Smooth muscle cell (in vitro differentiated cells): ENCODE measurements around the gene VGLL4. TPM values are rescaled to one million over a fixed set of nuclear protein-coding genes. Genes with fewer than 3 reads are reported as not detected.

Experiments
- DNase-seq: peaks from one replicate; lab custom pipeline; 2025; ENCODE audit not compliant: unreplicated experiment; lab: John Stamatoyannopoulos, UW
- H2AFZ ChIP-seq: fragments of 200-600 bp; sonication (generic); 2 replicates; pipeline ENCODE4 v1.6.0; 2016; ENCODE audit warnings: antibody characterized with exemption, low read depth, mild to moderate bottlenecking
- H3F3A ChIP-seq: fragments of 200-600 bp; sonication (generic); 2 replicates; pipeline ENCODE4 v1.6.0; 2017; ENCODE audit warnings: antibody characterized with exemption, low read depth
- H3K27ac ChIP-seq: fragments of 200-600 bp; sonication (generic); 2 replicates; pipeline ENCODE4 v1.5.1; 2016; ENCODE audit warnings: low read depth, mild to moderate bottlenecking
- H3K27me3 ChIP-seq: fragments of 200-600 bp; sonication (generic); 2 replicates; pipeline ENCODE4 v1.6.1; 2016; ENCODE audit warnings: low read depth, mild to moderate bottlenecking
- H3K36me3 ChIP-seq: fragments of 200-600 bp; sonication (generic); 2 replicates; pipeline ENCODE4 v1.5.1; 2016; ENCODE audit warnings: low read depth
- H3K4me1 ChIP-seq: fragments of 200-600 bp; sonication (generic); 2 replicates; pipeline ENCODE4 v1.5.1; 2016; ENCODE audit warnings: low read depth
- H3K4me2 ChIP-seq: fragments of 200-600 bp; sonication (generic); 2 replicates; pipeline ENCODE4 v1.6.0; 2016; ENCODE audit warnings: mild to moderate bottlenecking
- H3K4me3 ChIP-seq: fragments of 200-600 bp; sonication (generic); 2 replicates; pipeline ENCODE4 v1.5.1; 2016; ENCODE audit warnings: mild to moderate bottlenecking
- H3K79me2 ChIP-seq: fragments of 200-600 bp; sonication (generic); 2 replicates; pipeline ENCODE4 v1.6.0; 2016; ENCODE audit warnings: low read depth, mild to moderate bottlenecking
- H3K9ac ChIP-seq: fragments of 200-600 bp; sonication (generic); 2 replicates; pipeline ENCODE4 v1.6.0; 2016; ENCODE audit warnings: low read depth
- H3K9me3 ChIP-seq: fragments of 200-600 bp; sonication (generic); replicated peaks from 2 replicates; pipeline ENCODE4 v1.5.1; 2016; ENCODE audit warnings: low read depth
- H4K20me1 ChIP-seq: fragments of 200-600 bp; sonication (generic); 2 replicates; pipeline ENCODE4 v1.6.0; 2016; ENCODE audit warnings: low read depth
- WGBS: methylation state at CpG from one replicate; pipeline ENCODE4 v1.1.7; 2016; ENCODE audit warnings: low lambda C conversion rate; 5-methylcytosine and 5-hydroxymethylcytosine counted together
- polyA plus RNA-seq: library from polyadenylated mRNA; unstranded; fragments of >200 nt; fragmentation: Nextera tagmentation; extraction: Ambion mirVana; gene quantifications from 2 replicates; pipeline ENCODE4 v1.2.1, GENCODE V29; 2016
- total RNA-seq: library from RNA; depleted of rRNA; stranded (reverse); fragments of >200 nt; gene quantifications from 2 replicates; pipeline ENCODE4 v1.2.3, GENCODE V29; 2014
- TF ChIP-seq, protein P1 (sequence below): fragments of 200-600 bp; sonication (generic); IDR thresholded peaks from 2 replicates; pipeline ENCODE4 v1.5.1; 2017; ENCODE audit warnings: borderline replicate concordance, mild to moderate bottlenecking, antibody characterized with exemption; ENCODE audit not compliant: insufficient read depth, poor library complexity, severe bottlenecking

Gene VGLL4
- total and polyA plus RNA-seq, 2 experiments from 2014 or later, result 72.0 to 109 TPM

DNA sequence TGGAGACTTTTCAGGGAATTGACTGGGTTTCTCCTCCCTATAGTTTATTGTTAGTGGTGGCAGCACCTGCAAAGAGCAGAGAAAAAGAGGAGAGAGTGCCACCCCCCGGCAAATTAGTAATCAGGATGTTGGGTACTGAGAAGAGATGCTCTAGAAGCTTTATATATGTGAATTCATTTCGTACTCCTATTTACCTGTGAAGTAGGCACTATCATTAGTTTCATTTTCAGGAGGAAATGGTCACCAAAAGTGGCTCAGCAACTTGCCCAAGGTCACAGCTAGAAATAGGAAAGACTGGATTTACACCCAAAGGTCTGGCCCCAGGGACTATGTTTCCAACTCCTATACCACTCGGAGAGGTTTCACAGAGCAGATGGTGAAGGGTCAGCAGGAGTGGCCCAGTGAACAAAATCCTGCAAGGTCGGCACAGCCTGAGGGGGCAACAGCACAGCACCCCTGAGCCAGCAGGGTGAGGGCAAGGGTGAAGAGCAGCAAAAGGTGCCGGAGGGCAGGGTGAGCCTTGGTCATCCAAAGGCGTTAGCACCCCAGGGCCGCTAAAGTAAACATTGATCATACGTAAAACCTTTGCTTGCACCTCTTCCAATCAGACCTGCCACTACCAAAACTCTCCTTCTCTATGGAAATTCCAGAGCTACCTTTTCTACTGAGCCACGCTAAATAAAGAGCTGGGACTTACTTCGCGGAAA, 23.6 kb downstream of the VGLL4 start:
- Histone ChIP-seq H3K4me2 (no peak overlapping the region), H3K27me3 (no peaks in the 10 kb centered on the region), H4K20me1 (peaks cover 100% of the 10 kb centered on the region), H3K79me2 (peaks cover 100% of the 10 kb centered on the region), H3K9ac (no peak overlapping the region), H3K4me3 (no peak overlapping the region), H3K4me1 (peaks cover 43% of the 10 kb centered on the region), H3K9me3 (no peaks in the 10 kb centered on the region), H2AFZ (no peak overlapping the region), H3K27ac (peak overlapping the region; percentile 50), H3K36me3 (no peaks in the 10 kb centered on the region), H3F3A (peaks cover 20% of the 10 kb centered on the region)
- 73% methylated on average over 11 of the region's 11 CpGs for WGBS
- DNase-seq, result no peak
- TF ChIP-seq, protein P1, sequence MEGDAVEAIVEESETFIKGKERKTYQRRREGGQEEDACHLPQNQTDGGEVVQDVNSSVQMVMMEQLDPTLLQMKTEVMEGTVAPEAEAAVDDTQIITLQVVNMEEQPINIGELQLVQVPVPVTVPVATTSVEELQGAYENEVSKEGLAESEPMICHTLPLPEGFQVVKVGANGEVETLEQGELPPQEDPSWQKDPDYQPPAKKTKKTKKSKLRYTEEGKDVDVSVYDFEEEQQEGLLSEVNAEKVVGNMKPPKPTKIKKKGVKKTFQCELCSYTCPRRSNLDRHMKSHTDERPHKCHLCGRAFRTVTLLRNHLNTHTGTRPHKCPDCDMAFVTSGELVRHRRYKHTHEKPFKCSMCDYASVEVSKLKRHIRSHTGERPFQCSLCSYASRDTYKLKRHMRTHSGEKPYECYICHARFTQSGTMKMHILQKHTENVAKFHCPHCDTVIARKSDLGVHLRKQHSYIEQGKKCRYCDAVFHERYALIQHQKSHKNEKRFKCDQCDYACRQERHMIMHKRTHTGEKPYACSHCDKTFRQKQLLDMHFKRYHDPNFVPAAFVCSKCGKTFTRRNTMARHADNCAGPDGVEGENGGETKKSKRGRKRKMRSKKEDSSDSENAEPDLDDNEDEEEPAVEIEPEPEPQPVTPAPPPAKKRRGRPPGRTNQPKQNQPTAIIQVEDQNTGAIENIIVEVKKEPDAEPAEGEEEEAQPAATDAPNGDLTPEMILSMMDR, result no peak

DNA sequence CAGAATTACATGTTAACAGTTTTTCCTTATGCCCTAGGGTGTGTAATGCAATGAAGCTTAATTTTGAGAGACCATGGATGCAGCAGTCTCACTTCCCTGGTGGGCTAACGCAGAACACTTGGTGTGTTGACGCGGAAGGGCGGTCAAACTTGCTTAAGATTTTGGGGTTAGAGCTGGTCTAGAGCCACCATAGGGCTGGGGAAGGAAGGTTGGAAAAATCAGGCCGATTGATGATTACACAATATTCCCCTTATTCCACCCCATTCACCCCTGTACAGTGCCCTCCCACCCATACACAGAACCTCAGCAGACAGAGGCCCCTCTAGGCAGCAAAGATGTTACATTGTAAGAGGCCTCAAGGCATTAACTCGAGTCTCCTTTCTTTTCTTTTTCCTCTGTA, 24.3 kb downstream of the VGLL4 start:
- DNase-seq, result no peak
- Histone ChIP-seq H3K4me1 (peaks cover 50% of the 10 kb centered on the region), H4K20me1 (peaks cover 100% of the 10 kb centered on the region), H3K4me3 (no peak overlapping the region), H3K27me3 (no peaks in the 10 kb centered on the region), H3K9ac (no peak overlapping the region), H3F3A (peaks cover 20% of the 10 kb centered on the region), H3K27ac (peak overlapping the region; percentile 50), H3K4me2 (peak overlapping the region; percentile 54), H2AFZ (no peak overlapping the region), H3K9me3 (no peaks in the 10 kb centered on the region), H3K79me2 (peaks cover 100% of the 10 kb centered on the region), H3K36me3 (no peaks in the 10 kb centered on the region)
- TF ChIP-seq, protein P1, result no peak
- WGBS, result 85% methylated on average over 6 of the region's 6 CpGs

DNA sequence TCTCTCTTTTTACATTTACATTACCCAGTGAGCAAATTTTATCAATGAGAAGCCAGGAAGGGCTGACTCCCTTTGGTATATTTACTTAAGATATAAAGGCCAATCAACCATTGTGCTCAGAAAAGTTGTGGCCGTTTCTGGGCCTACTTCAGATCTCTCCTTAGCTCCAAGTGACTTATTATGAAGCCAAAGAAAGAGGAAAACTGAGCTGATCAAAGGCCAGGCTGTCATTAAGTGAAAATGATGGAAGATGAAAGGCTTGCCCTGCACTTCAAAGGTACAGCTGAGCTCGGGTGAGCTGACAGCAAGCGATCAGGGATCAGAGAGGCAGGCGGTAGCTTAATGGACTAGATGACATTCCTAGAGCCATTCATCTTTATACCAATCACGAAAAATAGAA, 24.8 kb downstream of the VGLL4 start:
- H3K27me3 ChIP-seq, result no peaks in the 10 kb centered on the region
- peaks cover 100% of the 10 kb centered on the region for H3K79me2 ChIP-seq
- no peaks in the 10 kb centered on the region for H3K9me3 ChIP-seq
- H3K36me3 ChIP-seq, result no peaks in the 10 kb centered on the region
- peak overlapping the region; percentile 54 for H3K4me2 ChIP-seq
- H2AFZ ChIP-seq, result no peak overlapping the region
- H3K9ac ChIP-seq, result peak overlapping the region; percentile 1
- H3K4me3 ChIP-seq, result no peak overlapping the region
- TF ChIP-seq, protein P1, result no peak
- H4K20me1 ChIP-seq, result peaks cover 100% of the 10 kb centered on the region
- peaks cover 54% of the 10 kb centered on the region for H3K4me1 ChIP-seq
- no peak for DNase-seq
- 23% methylated on average over 5 of the region's 5 CpGs for WGBS
- H3K27ac ChIP-seq, result peak overlapping the region; percentile 50
- peaks cover 26% of the 10 kb centered on the region for H3F3A ChIP-seq

DNA sequence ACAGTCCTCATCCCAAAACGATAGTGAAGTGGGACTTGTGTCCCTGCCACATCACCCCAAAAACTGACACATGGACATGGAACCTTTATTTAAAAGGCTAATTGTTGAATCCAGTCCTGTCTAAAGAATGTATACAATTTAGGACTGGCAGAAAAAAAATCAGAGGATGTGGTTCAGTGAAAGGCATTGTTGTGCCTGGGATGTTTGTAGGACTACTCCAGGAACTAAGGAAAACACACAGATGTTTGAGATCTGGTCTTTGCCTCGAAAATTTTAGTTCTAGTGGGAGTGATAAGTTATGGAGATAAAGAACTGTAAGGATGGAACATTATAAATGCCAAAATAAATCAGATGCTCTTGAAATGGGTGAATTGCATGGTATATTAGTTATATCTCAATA, 27.2 kb downstream of the VGLL4 start:
- H3K4me3 ChIP-seq, result no peak overlapping the region
- peaks cover 74% of the 10 kb centered on the region for H3K4me1 ChIP-seq
- H4K20me1 ChIP-seq, result peaks cover 100% of the 10 kb centered on the region

More for the DNA sequence above, 27.2 kb downstream of the VGLL4 start:
- Histone ChIP-seq H3K9ac (no peak overlapping the region), H3K27ac (peak overlapping the region; percentile 37), H3K79me2 (peaks cover 100% of the 10 kb centered on the region), H3K27me3 (no peaks in the 10 kb centered on the region), H3K4me2 (peak overlapping the region; percentile 28), H3K9me3 (no peaks in the 10 kb centered on the region), H3K36me3 (no peaks in the 10 kb centered on the region), H3F3A (peaks cover 29% of the 10 kb centered on the region), H2AFZ (no peak overlapping the region)
- 38% methylated on average over 2 of the region's 2 CpGs for WGBS
- no peak for DNase-seq
- TF ChIP-seq, protein P1, result no peak
